ENCODE measurements around the gene SLC25A21. TPM values are rescaled to one million over a fixed set of nuclear protein-coding genes. Genes with fewer than 3 reads are reported as not detected.

The SLC25A21 gene
- total and polyA plus RNA-seq, 9 donors, result 0.57 to 1.6 (median 1.1) TPM; not detected in 1

DNA sequence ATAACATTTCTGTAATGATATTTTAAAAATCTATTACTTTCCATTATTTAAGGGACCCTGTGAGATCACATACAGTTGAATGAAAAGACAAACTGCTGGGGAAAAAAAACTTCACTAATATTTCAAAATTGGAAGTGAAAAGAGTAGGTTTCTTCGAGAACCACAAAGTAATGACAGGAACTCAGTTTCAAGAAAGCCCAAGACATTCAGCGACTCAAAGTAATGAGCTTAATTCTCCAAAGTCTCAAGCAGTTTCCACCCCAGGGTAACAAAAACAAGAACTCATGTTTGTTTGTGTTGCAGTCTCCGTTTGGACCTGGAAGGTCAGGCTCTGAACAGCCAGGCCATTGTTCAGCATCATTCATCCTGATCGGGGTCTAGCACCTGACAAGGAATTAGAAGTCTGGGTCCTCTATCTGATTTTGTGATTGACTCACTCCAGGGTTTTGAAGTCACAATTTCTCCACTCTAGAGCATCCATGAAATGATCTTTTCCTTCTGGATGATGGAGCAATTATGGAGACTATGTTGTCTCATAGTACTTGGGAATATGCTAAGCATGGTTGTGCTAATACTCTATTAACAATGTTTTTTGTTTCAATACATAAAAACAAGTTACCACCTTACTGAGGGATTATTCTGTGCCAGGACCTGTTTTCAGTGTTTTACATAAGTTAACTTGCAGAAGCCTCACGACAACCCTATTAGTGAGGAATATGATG lies 126.9 kb downstream of the SLC25A21 start:
- Histone ChIP-seq H3K36me3 (no peaks in the 10 kb centered on the region), H3K4me1 (ENCODE audit: insufficient read depth) (no peaks in the 10 kb centered on the region), H3K27ac (no peak overlapping the region), H3K9me3 (no peaks in the 10 kb centered on the region), H3K4me3 (no peak overlapping the region), H3K27me3 (no peaks in the 10 kb centered on the region)
- intact Hi-C loops (cut with DNase I), result no loop called here
- DNase-seq, result no peak
- no peak for TF ChIP-seq POLR2A (IDR thresholded peaks at IDR 0.05)
- 65 to 68% (median 66%) methylated on average over 5 of the region's 5 CpGs for WGBS, 3 donors

DNA sequence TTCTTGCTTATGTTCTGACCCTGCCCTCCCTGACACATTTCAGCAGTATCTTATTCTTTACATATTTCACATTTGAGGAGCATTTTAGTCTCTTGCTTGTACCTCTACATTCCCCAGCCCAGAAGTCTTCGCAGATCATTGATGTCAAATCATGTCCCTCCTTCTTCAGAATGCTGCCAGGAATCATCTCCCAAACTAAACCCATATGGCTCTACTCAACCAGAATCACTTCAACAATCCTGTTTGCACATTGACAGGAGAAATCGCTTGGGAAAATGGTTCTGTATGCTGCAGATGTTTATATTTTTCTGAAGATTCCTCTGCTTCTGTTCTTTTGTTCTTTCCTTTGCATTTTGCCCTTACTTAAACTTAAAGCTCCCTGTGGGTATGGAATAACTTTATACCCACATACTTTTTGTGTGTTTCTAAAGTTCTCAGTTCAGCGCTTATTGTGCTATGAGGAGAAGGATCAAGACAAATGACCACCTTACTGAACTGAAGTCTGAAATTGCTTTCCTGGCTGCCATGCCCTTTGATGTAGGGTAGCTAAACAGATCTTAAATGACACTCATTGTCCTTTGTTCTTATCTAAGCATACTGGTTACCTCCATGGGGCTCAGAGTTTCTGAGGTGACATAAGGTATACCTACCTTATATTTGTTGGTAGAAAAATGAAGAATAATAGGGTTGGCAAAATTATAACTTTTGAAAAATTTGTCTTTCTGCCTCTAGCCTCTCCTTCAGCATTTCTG lies 134.6 kb downstream of the SLC25A21 start:
- intact Hi-C loops (cut with DNase I), result no loop called here
- TF ChIP-seq EP300 (IDR thresholded peaks at IDR 0.05) (no peak), POLR2A (IDR thresholded peaks at IDR 0.05) (no peak)
- H3K4me3 ChIP-seq, result no peak overlapping the region
- H3K27me3 ChIP-seq, result no peaks in the 10 kb centered on the region
- 72 to 78% (median 73%) methylated on average over 3 of the region's 3 CpGs for WGBS, 3 donors
- H3K9me3 ChIP-seq, result no peaks in the 10 kb centered on the region
- no peak overlapping the region for H3K27ac ChIP-seq
- no peaks in the 10 kb centered on the region for H3K4me1 ChIP-seq (ENCODE audit: insufficient read depth)
- DNase-seq, result no peak
- H3K36me3 ChIP-seq, result no peaks in the 10 kb centered on the region

DNA sequence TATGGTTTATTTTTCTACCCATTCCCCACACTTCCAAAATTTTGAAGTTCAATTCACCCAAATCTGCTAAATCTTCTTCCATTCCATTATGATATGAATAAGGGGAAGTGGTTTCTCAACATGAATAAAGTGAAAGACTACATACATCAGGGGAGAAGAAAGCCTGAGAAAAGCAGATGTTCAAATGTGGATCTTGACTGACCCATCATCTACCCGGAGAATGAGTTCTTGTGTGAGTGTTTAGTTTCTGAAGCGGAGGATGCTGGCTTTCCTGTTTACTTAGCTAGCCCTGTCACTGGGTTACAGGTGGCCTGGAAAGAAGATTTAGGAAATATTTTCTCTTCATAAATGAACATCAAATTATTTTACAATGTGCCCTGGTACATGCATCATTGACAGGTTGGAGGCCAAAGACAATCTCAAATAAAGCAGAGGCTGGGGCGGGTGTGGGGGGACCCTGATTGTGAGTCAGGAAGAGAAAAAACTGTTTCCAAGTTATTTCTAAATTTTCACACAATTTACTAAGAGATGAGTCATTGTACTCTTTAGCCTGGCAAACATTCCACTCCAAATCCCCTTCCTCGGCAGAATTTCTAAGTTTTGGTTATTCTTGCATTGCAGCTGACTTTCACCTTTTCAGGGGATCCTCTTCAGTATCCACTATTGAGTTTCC lies 135.6 kb downstream of the SLC25A21 start:
- TF ChIP-seq EP300 (IDR thresholded peaks at IDR 0.05), result no peak
- TF ChIP-seq, protein P1, sequence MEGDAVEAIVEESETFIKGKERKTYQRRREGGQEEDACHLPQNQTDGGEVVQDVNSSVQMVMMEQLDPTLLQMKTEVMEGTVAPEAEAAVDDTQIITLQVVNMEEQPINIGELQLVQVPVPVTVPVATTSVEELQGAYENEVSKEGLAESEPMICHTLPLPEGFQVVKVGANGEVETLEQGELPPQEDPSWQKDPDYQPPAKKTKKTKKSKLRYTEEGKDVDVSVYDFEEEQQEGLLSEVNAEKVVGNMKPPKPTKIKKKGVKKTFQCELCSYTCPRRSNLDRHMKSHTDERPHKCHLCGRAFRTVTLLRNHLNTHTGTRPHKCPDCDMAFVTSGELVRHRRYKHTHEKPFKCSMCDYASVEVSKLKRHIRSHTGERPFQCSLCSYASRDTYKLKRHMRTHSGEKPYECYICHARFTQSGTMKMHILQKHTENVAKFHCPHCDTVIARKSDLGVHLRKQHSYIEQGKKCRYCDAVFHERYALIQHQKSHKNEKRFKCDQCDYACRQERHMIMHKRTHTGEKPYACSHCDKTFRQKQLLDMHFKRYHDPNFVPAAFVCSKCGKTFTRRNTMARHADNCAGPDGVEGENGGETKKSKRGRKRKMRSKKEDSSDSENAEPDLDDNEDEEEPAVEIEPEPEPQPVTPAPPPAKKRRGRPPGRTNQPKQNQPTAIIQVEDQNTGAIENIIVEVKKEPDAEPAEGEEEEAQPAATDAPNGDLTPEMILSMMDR (IDR thresholded peaks at IDR 0.05), result no peak
- TF ChIP-seq POLR2A (IDR thresholded peaks at IDR 0.05), result no peak
- intact Hi-C loops (cut with DNase I), result no loop called here
- 55 to 60% (median 56%) methylated on average over 4 of the region's 4 CpGs for WGBS, 3 donors

DNA sequence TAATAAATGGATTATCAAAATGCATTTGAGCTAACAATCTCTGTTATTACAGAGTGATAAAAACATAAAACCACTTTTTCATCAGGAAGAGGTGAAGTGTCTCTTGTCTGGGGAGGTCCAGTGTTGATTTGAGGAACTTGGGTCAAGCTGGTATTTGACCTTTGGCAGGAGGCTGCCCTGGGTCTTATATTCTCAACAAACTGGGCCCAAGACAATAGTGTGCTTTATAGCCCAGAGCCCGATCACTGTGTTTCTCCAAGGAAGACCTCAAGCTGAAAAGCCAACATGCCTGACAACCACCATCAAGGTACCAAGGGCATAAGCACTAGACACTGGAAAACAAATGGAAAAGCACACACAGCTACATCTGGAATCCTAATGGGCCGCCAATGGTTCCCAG lies 137.0 kb downstream of the SLC25A21 start:
- Histone ChIP-seq H3K4me3 (no peak overlapping the region), H3K27me3 (no peaks in the 10 kb centered on the region), H3K36me3 (no peaks in the 10 kb centered on the region), H3K9me3 (no peaks in the 10 kb centered on the region), H3K4me1 (ENCODE audit: insufficient read depth) (no peaks in the 10 kb centered on the region), H3K27ac (no peak overlapping the region)
- TF ChIP-seq, protein P1 (IDR thresholded peaks at IDR 0.05), result no peak
- no peak for TF ChIP-seq POLR2A (IDR thresholded peaks at IDR 0.05)
- no peak for TF ChIP-seq EP300 (IDR thresholded peaks at IDR 0.05)
- intact Hi-C loops (cut with DNase I), result no loop called here
- DNase-seq, result no peak
- WGBS, 3 donors, result 84 to 94% (median 94%) methylated on average over 2 of the region's 2 CpGs

More for the DNA sequence above, 135.6 kb downstream of the SLC25A21 start:
- H3K4me1 ChIP-seq (ENCODE audit: insufficient read depth), result no peaks in the 10 kb centered on the region
- H3K4me3 ChIP-seq, result no peak overlapping the region
- no peaks in the 10 kb centered on the region for H3K27me3 ChIP-seq
- no peak overlapping the region for H3K27ac ChIP-seq
- no peak for DNase-seq
- no peaks in the 10 kb centered on the region for H3K36me3 ChIP-seq
- H3K9me3 ChIP-seq, result no peaks in the 10 kb centered on the region

DNA sequence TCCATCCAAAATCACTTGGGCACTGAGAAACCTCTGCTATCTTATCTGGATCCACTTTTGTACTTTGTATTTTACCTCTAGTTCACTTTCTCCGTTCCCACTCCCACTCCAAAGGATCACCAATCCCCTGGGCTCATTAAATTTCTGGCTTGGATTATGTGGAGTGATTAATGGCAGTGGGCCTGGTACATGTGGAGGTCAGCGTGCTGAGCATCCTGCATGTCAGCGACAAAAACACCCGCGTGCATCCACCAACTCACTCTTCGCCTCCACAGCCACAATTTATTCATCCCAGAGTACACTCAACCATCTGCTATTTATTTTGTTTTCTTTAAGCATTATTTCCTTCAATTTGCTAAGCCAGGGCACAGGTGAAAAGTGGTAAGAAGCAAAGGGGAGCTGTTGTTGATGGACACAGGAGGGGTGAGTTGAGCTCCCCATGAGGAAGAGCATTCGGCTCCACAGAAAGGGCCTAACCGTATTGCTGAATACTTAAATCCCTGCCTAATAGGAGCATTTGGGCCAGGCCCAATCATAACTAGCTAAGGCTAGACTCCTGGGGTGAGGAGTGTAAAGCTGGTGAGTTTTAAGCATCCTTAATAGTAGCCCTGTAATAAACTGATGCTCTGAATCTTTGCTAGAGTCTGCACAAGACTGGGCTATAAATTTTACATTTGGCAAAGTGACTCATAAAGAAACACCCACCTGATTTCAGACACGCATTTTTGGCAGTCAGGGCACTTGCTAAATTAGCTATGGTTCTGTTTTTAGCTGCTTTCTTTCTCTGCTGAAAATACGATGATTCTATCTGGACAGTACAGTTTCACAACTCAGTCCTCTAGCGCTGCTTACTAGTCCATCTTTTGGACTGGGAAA lies 137.8 kb downstream of the SLC25A21 start:
- no peak overlapping the region for H3K4me3 ChIP-seq
- intact Hi-C loops (cut with DNase I), result no loop called here

More for the DNA sequence above, 137.8 kb downstream of the SLC25A21 start:
- TF ChIP-seq, protein P1 (IDR thresholded peaks at IDR 0.05), result no peak
- TF ChIP-seq EP300 (IDR thresholded peaks at IDR 0.05) (no peak), POLR2A (IDR thresholded peaks at IDR 0.05) (no peak)
- H3K4me1 ChIP-seq (ENCODE audit: insufficient read depth), result no peaks in the 10 kb centered on the region
- H3K36me3 ChIP-seq, result no peaks in the 10 kb centered on the region
- WGBS, 3 donors, result 46 to 50% (median 50%) methylated on average over 11 of the region's 11 CpGs
- no peak overlapping the region for H3K27ac ChIP-seq
- H3K9me3 ChIP-seq, result no peaks in the 10 kb centered on the region
- H3K27me3 ChIP-seq, result no peaks in the 10 kb centered on the region
- DNase-seq, result no peak

Measured in ovary (tissue), 9 donors.